Vagina (tissue), 2 donors: ENCODE measurements around the gene ATPAF1.

Experiments
- CTCF ChIP-seq, 3 experiments: fragments of 450-650 bp in 2 of 3; fragments of 200-600 bp in 1 of 3; sonication (generic) in 1 of 3; IDR thresholded peaks; one replicate each; pipeline ENCODE4 v1.5.1; 2017 to 2019; ENCODE audit warnings: antibody characterized with exemption in 3 of 3, mild to moderate bottlenecking in 2 of 3, moderate library complexity in 2 of 3
- POLR2A ChIP-seq, 2 donors: fragments of 450-650 bp; IDR thresholded peaks; one replicate each; pipeline ENCODE4 v1.6.1; 2017; ENCODE audit warnings: antibody characterized with exemption in 2 of 2, mild to moderate bottlenecking in 2 of 2, moderate library complexity in 2 of 2
- POLR2AphosphoS5 ChIP-seq, 2 donors: sonication (generic); formaldehyde crosslinking; IDR thresholded peaks; one replicate each; pipeline ENCODE4 v1.9.0; 2017; ENCODE audit warnings: antibody characterized with exemption in 2 of 2, mild to moderate bottlenecking in 2 of 2, low read depth in 1 of 2; ENCODE audit not compliant: insufficient read depth in 1 of 2

DNA sequence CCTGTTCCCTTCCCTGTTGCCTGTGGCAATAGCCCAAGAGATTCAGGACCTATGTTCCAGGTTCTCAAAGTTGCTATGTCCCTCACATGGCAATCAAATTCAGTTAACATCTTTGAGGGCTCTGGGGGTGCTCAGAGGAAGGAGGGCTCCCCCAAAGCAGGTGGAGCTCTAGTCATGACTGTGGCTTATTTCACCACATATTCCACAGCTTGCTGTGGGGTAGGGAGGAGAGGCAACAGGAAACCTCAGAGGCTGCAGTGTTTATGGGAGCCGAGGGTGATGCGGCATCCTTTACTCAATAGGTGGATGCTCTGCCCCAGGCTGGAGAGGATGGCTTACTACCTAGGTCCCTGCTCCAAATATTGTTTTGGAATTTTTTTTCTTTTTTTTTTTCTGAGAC, 62.9 kb downstream of the ATPAF1 start:
- TF ChIP-seq CTCF (IDR thresholded peaks at IDR 0.05): no peak
- TF ChIP-seq POLR2A (IDR thresholded peaks at IDR 0.05): no peak
- TF ChIP-seq POLR2AphosphoS5 (IDR thresholded peaks at IDR 0.05; ENCODE audit: insufficient read depth in 1 of 2, low read depth in 1 of 2): no peak
